HG03558 (cell line): Measurements from ENCODE around the gene TCF12.

Experiments
- ATAC-seq: cut with Tn5 transposase; IDR thresholded peaks from one replicate; pipeline ENCODE4 v1.9.1; 2021; ENCODE audit warnings: moderate number of reproducible peaks; ENCODE audit not compliant: unreplicated experiment; ENCODE audit errors: extremely low read depth

Gene TCF12

GRCh38 chr15:56971571-56971970 lies 53.1 kb downstream of the TCF12 start:
- ATAC-seq: no peak

GRCh38 chr15:56972016-56972415 lies 53.6 kb downstream of the TCF12 start:
- ATAC-seq: no peak

GRCh38 chr15:56972426-56972825 lies 54.0 kb downstream of the TCF12 start:
- ATAC-seq: no peak

- no peak for ATAC-seq
Observed at GRCh38 chr15:56973463-56973862, 55.0 kb downstream of the TCF12 start.

GRCh38 chr15:56977232-56977631 lies 58.8 kb downstream of the TCF12 start:
- no peak for ATAC-seq

- ATAC-seq: no peak
Observed at GRCh38 chr15:56978898-56979662, 60.6 kb downstream of the TCF12 start.

GRCh38 chr15:56980473-56980872 lies 62.0 kb downstream of the TCF12 start:
- ATAC-seq: no peak

- ATAC-seq: no peak
Observed at GRCh38 chr15:56981160-56981559, 62.7 kb downstream of the TCF12 start.

- ATAC-seq: no peak
Observed at GRCh38 chr15:56982987-56983386, 64.5 kb downstream of the TCF12 start.

- no peak for ATAC-seq
Observed at GRCh38 chr15:56984681-56985481, 66.4 kb downstream of the TCF12 start.

- no peak for ATAC-seq
Observed at GRCh38 chr15:56985856-56986255, 67.4 kb downstream of the TCF12 start.

- no peak for ATAC-seq
Observed at GRCh38 chr15:56987286-56987685, 68.8 kb downstream of the TCF12 start.

- no peak for ATAC-seq
Observed at GRCh38 chr15:56988219-56988618, 69.8 kb downstream of the TCF12 start.

- no peak for ATAC-seq
Observed at GRCh38 chr15:56989411-56989924, 71.0 kb downstream of the TCF12 start.

GRCh38 chr15:56991017-56991416 lies 72.6 kb downstream of the TCF12 start:
- no peak for ATAC-seq

GRCh38 chr15:56992725-56993124 lies 74.3 kb downstream of the TCF12 start:
- no peak for ATAC-seq

GRCh38 chr15:56994280-56994679 lies 75.8 kb downstream of the TCF12 start:
- no peak for ATAC-seq

- ATAC-seq: no peak
Observed at GRCh38 chr15:56996093-56996492, 77.6 kb downstream of the TCF12 start.

- no peak for ATAC-seq
Observed at GRCh38 chr15:56996746-56997470, 78.5 kb downstream of the TCF12 start.

- no peak for ATAC-seq
Observed at GRCh38 chr15:57003418-57003817, 85.0 kb downstream of the TCF12 start.

- ATAC-seq: no peak
Observed at GRCh38 chr15:57005244-57005643, 86.8 kb downstream of the TCF12 start.
